Adrenal gland (tissue), 5 donors: ENCODE results near the gene KCNF1.

Experiments
- CTCF ChIP-seq, 6 experiments: fragments of 450-650 bp in 4 of 6; fragments of 200-600 bp in 2 of 6; sonication (generic) in 1 of 6; IDR thresholded peaks; 1 replicate in 5 of 6; 2 replicates in 1 of 6; pipeline versions ENCODE4 v1.5.1 to v1.8.0; 2016 to 2021; ENCODE audit warnings: antibody characterized with exemption in 6 of 6, mild to moderate bottlenecking in 2 of 6, moderate library complexity in 1 of 6
- POLR2A ChIP-seq, 2 donors: fragments of 450-650 bp; IDR thresholded peaks; one replicate each; pipeline ENCODE4 v1.6.1; 2017; ENCODE audit warnings: antibody characterized with exemption in 2 of 2, mild to moderate bottlenecking in 2 of 2, moderate library complexity in 1 of 2
- donor health status: DM: no; HTN: no; CAD: no.

- no peak for TF ChIP-seq CTCF (IDR thresholded peaks at IDR 0.05)
- TF ChIP-seq POLR2A (IDR thresholded peaks at IDR 0.05) = no peak
Observed at GRCh38 chr2:10923965-10924364, 12.2 kb downstream of the KCNF1 start.
